GM23338 (cell line): ENCODE results near the gene BTBD1. TPM values are rescaled to one million over a fixed set of nuclear protein-coding genes. Genes with fewer than 3 reads are reported as not detected.

Source experiments
- ATAC-seq: fragments of 200-7000 bp; cut with Tn5 transposase; 3 replicates; pipeline ENCODE4 v1.9.1; 2020
- DNase-seq: peaks from one replicate; pipeline ENCODE4 v3.0.0-alpha.2; 2015; ENCODE audit warnings: low spot score
- H2AFZ ChIP-seq: fragments of 200-600 bp; sonication (generic); 2 replicates; pipeline ENCODE4 v1.8.0; 2016; ENCODE audit warnings: antibody characterized with exemption, mild to moderate bottlenecking, moderate library complexity
- H3F3A ChIP-seq: fragments of 200-600 bp; sonication (generic); replicated peaks from 2 replicates; pipeline ENCODE4 v1.8.0; 2017; ENCODE audit warnings: antibody characterized with exemption, mixed run types, low read depth
- H3K27ac ChIP-seq: fragments of 200-600 bp; sonication (generic); 2 replicates; pipeline ENCODE4 v1.6.1; 2016; ENCODE audit warnings: low read depth
- H3K27me3 ChIP-seq: fragments of 200-600 bp; sonication (generic); 2 replicates; pipeline ENCODE4 v1.8.0; 2016; ENCODE audit warnings: mild to moderate bottlenecking, mixed run types, moderate library complexity; ENCODE audit not compliant: insufficient read depth
- H3K36me3 ChIP-seq: fragments of 200-600 bp; sonication (generic); 2 replicates; pipeline ENCODE4 v1.8.0; 2016; ENCODE audit warnings: mild to moderate bottlenecking; ENCODE audit not compliant: insufficient read depth
- H3K4me1 ChIP-seq: fragments of 200-600 bp; sonication (generic); 2 replicates; pipeline ENCODE4 v1.8.0; 2016; ENCODE audit warnings: mild to moderate bottlenecking, moderate library complexity; ENCODE audit not compliant: insufficient read depth
- H3K4me2 ChIP-seq: fragments of 200-600 bp; sonication (generic); 2 replicates; pipeline ENCODE4 v1.7.1; 2017; ENCODE audit warnings: mixed run types
- H3K4me3 ChIP-seq: fragments of 200-600 bp; sonication (generic); 2 replicates; pipeline ENCODE4 v1.6.1; 2016; ENCODE audit warnings: mixed run types
- H3K79me2 ChIP-seq: fragments of 200-600 bp; sonication (generic); replicated peaks from 2 replicates; pipeline ENCODE4 v1.8.0; 2017; ENCODE audit warnings: mild to moderate bottlenecking; ENCODE audit not compliant: insufficient read depth
- H3K9me2 ChIP-seq: fragments of 200-600 bp; sonication (generic); 2 replicates; pipeline ENCODE4 v1.8.0; 2017; ENCODE audit not compliant: insufficient read depth
- H4K20me1 ChIP-seq: fragments of 200-600 bp; sonication (generic); replicated peaks from 2 replicates; pipeline ENCODE4 v1.8.0; 2017; ENCODE audit warnings: mild to moderate bottlenecking; ENCODE audit not compliant: insufficient read depth
- H3K27ac Mint-ChIP-seq: 2 replicates; pipeline ENCODE4 v1.8.0; 2020; ENCODE audit warnings: inconsistent platforms, mild to moderate bottlenecking, moderate library complexity, mixed read lengths
- H3K27me3 Mint-ChIP-seq: 3 replicates; pipeline ENCODE4 v1.8.0; 2022; ENCODE audit warnings: low read depth, mild to moderate bottlenecking, moderate library complexity, mixed read lengths, inconsistent platforms; ENCODE audit not compliant: insufficient read depth, poor library complexity
- H3K36me3 Mint-ChIP-seq: 3 replicates; pipeline ENCODE4 v1.8.0; 2021; ENCODE audit warnings: low read depth, mild to moderate bottlenecking, inconsistent platforms, moderate library complexity, mixed read lengths
- H3K4me1 Mint-ChIP-seq: 3 replicates; pipeline ENCODE4 v1.8.0; 2020; ENCODE audit warnings: mild to moderate bottlenecking, inconsistent platforms, mixed read lengths
- H3K4me3 Mint-ChIP-seq: 3 replicates; pipeline ENCODE4 v1.8.0; 2021; ENCODE audit warnings: moderate library complexity, mild to moderate bottlenecking, inconsistent platforms, mixed read lengths
- H3K9me3 Mint-ChIP-seq: 3 replicates; pipeline ENCODE4 v1.8.0; 2020; ENCODE audit warnings: moderate library complexity, mild to moderate bottlenecking, inconsistent platforms, mixed read lengths
- CREB1 ChIP-seq: fragments of 250-450 bp; sonication (Bioruptor Pico); IDR thresholded peaks from 2 replicates; pipeline ENCODE4 v1.5.0; 2020; ENCODE audit warnings: low read depth, mild to moderate bottlenecking, moderate library complexity
- ETS1 ChIP-seq: IDR thresholded peaks from 2 replicates; pipeline ENCODE4 v1.6.1; 2016; ENCODE audit warnings: antibody characterized with exemption
- EZH2 ChIP-seq: fragments of 200-600 bp; sonication (generic); IDR thresholded peaks from one replicate; pipeline ENCODE4 v1.8.0; 2017; ENCODE audit warnings: antibody characterized with exemption, mild to moderate bottlenecking, low read depth; ENCODE audit not compliant: unreplicated experiment
- EZH2phosphoT487 ChIP-seq: fragments of 200-600 bp; sonication (generic); IDR thresholded peaks from one replicate; pipeline ENCODE4 v1.8.1; 2018; ENCODE audit warnings: antibody characterized with exemption; ENCODE audit not compliant: unreplicated experiment
- JUNB ChIP-seq: IDR thresholded peaks from one replicate; pipeline ENCODE4 v1.6.1; 2016; ENCODE audit warnings: antibody characterized with exemption; ENCODE audit not compliant: unreplicated experiment
- NANOG ChIP-seq: IDR thresholded peaks from 2 replicates; pipeline ENCODE4 v1.6.1; 2016; ENCODE audit warnings: antibody characterized with exemption, borderline replicate concordance
- POLR2AphosphoS5 ChIP-seq: IDR thresholded peaks from 2 replicates; pipeline ENCODE4 v1.6.1; 2016; ENCODE audit warnings: antibody characterized with exemption, low read depth
- REST ChIP-seq: IDR thresholded peaks from one replicate; pipeline ENCODE4 v1.6.1; 2018; ENCODE audit warnings: antibody characterized with exemption; ENCODE audit not compliant: unreplicated experiment
- STAT1 ChIP-seq: IDR thresholded peaks from one replicate; pipeline ENCODE4 v1.6.1; 2016; ENCODE audit warnings: antibody characterized with exemption; ENCODE audit not compliant: unreplicated experiment
- ZNF114 ChIP-seq: fragments of 250-450 bp; sonication (Bioruptor Pico); IDR thresholded peaks from 2 replicates; pipeline ENCODE4 v1.5.0; 2020; ENCODE audit warnings: mild to moderate bottlenecking, moderate library complexity
- ZNF331 ChIP-seq: fragments of 250-450 bp; sonication (Bioruptor Pico); IDR thresholded peaks from 2 replicates; pipeline ENCODE4 v1.5.0; 2020; ENCODE audit warnings: low read depth, mild to moderate bottlenecking, moderate library complexity
- ZNF462 ChIP-seq: fragments of 250-450 bp; sonication (Bioruptor Pico); IDR thresholded peaks from 2 replicates; pipeline ENCODE4 v1.5.0; 2020; ENCODE audit warnings: mild to moderate bottlenecking, moderate library complexity
- polyA plus RNA-seq: library from polyadenylated mRNA; unstranded; fragments of >200 nt; fragmentation: Nextera tagmentation; extraction: Ambion mirVana; gene quantifications from 2 replicates; pipeline ENCODE4 v1.2.1, GENCODE V29; 2016
- total RNA-seq: library from RNA; depleted of rRNA; stranded (reverse); fragments of >200 nt; shearing (Covaris generic); gene quantifications from 2 replicates; pipeline ENCODE4 v1.2.3, GENCODE V29; 2014
- TF ChIP-seq, protein P1 (sequence below), 2 experiments: fragments of 200-600 bp in 1 of 2; sonication (generic) in 1 of 2; conservative IDR thresholded peaks; 2 replicates each; pipeline versions ENCODE4 v1.5.1 to v1.6.1; 2016 to 2017; ENCODE audit warnings: antibody characterized with exemption in 2 of 2, low read depth in 2 of 2, mild to moderate bottlenecking in 2 of 2, moderate library complexity in 1 of 2

BTBD1 gene
- total and polyA plus RNA-seq, 2 experiments from 2014 or later: 12.6 to 66.1 TPM

DNA sequence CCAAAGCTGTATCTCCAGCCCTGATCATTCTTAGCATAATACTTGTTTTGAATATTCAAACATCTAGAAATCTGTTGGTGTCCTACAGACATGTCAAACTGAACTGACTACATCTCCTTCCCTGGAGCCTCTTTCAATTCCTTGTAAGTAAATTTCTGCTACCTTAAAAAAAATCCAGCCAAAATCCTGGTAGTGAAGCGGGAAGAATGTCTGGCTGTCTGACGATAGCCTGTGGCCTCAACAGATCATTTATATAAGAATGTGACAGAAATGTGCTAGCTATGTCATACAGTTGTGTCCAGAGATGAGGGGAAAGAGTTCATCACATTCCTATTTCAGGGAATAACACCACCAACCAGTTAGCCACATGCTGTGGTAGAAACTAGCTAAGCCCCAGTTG, 21.8 kb upstream of the BTBD1 start:
- Histone ChIP-seq H3K36me3 (no peaks in the 10 kb centered on the region), H3K9me2 (peaks cover 7% of the 10 kb centered on the region; the same call in 1 of the 2 replicates), H3K4me1 (no peaks in the 10 kb centered on the region), H3K4me2 (no peak overlapping the region), H3K27ac (no peak overlapping the region), H3K79me2 (no peaks in the 10 kb centered on the region), H3K4me3 (no peak overlapping the region), H3F3A (no peaks in the 10 kb centered on the region), H2AFZ (no peak overlapping the region), H3K27me3 (no peaks in the 10 kb centered on the region), H4K20me1 (no peaks in the 10 kb centered on the region)
- TF ChIP-seq JUNB (no peak), STAT1 (no peak), EZH2phosphoT487 (no peak), POLR2AphosphoS5 (no peak), CREB1 (CRISPR knock-in tag) (no peak), ZNF114 (CRISPR knock-in tag) (no peak), REST (no peak), ZNF462 (no peak), NANOG (no peak), EZH2 (no peak), ETS1 (no peak), ZNF331 (CRISPR knock-in tag) (no peak)
- TF ChIP-seq, protein P1, sequence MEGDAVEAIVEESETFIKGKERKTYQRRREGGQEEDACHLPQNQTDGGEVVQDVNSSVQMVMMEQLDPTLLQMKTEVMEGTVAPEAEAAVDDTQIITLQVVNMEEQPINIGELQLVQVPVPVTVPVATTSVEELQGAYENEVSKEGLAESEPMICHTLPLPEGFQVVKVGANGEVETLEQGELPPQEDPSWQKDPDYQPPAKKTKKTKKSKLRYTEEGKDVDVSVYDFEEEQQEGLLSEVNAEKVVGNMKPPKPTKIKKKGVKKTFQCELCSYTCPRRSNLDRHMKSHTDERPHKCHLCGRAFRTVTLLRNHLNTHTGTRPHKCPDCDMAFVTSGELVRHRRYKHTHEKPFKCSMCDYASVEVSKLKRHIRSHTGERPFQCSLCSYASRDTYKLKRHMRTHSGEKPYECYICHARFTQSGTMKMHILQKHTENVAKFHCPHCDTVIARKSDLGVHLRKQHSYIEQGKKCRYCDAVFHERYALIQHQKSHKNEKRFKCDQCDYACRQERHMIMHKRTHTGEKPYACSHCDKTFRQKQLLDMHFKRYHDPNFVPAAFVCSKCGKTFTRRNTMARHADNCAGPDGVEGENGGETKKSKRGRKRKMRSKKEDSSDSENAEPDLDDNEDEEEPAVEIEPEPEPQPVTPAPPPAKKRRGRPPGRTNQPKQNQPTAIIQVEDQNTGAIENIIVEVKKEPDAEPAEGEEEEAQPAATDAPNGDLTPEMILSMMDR (conservative IDR thresholded peaks at IDR 0.05; ENCODE audit: low read depth in 2 of 2): no peak
- H3K27me3 Mint-ChIP-seq: peaks cover under 1% of the 10 kb centered on the region
- no peaks in the 10 kb centered on the region for H3K36me3 Mint-ChIP-seq
- no peak overlapping the region for H3K4me3 Mint-ChIP-seq
- H3K4me1 Mint-ChIP-seq: no peaks in the 10 kb centered on the region
- no peaks in the 10 kb centered on the region for H3K9me3 Mint-ChIP-seq
- ATAC-seq (no peak), DNase-seq (no peak)
- no peak overlapping the region for H3K27ac Mint-ChIP-seq
